ENCODE data around the gene PTPRD. TPM values are rescaled to one million over a fixed set of nuclear protein-coding genes. Genes with fewer than 3 reads are reported as not detected.

PTPRD gene
- total and polyA plus RNA-seq, 10 donors: 0.08 to 11.7 (median 2.9) TPM

DNA sequence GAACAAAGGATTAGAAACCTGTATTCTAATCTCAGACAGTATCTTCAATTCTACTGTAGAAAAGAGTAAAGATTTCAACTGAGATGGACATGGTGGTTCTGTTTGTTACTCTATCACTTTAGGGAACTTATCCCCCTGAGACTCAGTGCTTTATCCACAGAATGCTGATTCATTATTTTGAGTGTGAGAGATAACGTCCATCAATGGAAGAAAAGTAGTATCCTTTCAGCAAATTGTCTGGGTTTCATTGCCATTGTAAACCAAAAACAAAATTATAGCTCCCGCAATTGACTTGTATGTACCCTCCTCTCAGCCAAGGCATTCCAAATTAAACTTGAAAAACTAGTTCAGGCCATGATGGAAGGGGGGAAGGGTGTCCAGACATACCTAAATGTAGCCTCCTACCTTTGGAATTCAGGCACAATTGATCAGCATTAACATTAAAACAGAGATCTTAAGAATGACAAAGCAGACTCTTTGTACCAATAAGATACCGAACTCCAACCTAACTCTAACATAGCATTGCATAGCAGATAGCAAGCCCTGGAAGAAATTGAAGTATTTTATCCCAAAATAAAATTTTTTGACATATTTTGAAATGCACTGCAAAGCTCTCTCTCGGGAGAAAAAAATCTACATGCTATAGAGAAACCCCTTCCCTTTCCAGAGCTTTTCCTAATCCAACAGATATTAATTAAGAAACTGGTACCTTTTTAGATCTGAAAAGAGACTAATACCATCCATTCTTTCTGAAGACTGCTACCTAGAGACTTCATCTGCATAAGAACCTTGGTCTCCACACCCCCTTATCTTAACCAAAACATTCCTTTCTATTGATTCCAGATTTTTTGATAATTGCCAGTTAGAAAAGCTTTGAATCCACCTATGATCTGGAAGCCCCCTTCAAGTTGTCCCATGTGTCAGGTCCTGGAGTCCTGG lies 1055.7 kb downstream of the PTPRD start:
- WGBS, 5 donors: 51 to 61% (median 57%) methylated on average over 4 of the region's 4 CpGs
- H3K4me3 ChIP-seq: no peak overlapping the region
- no peaks in the 10 kb centered on the region for H3K9me3 ChIP-seq
- intact Hi-C loops (cut with DNase I; ENCODE audit: low total_unique reads): no loop called here
- no peaks in the 10 kb centered on the region for H3K36me3 ChIP-seq
- no peak for DNase-seq
- no peak for TF ChIP-seq POLR2A (IDR thresholded peaks at IDR 0.05)
- no peak for TF ChIP-seq POLR2AphosphoS5 (IDR thresholded peaks at IDR 0.05)
- TF ChIP-seq, protein P1, sequence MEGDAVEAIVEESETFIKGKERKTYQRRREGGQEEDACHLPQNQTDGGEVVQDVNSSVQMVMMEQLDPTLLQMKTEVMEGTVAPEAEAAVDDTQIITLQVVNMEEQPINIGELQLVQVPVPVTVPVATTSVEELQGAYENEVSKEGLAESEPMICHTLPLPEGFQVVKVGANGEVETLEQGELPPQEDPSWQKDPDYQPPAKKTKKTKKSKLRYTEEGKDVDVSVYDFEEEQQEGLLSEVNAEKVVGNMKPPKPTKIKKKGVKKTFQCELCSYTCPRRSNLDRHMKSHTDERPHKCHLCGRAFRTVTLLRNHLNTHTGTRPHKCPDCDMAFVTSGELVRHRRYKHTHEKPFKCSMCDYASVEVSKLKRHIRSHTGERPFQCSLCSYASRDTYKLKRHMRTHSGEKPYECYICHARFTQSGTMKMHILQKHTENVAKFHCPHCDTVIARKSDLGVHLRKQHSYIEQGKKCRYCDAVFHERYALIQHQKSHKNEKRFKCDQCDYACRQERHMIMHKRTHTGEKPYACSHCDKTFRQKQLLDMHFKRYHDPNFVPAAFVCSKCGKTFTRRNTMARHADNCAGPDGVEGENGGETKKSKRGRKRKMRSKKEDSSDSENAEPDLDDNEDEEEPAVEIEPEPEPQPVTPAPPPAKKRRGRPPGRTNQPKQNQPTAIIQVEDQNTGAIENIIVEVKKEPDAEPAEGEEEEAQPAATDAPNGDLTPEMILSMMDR (IDR thresholded peaks at IDR 0.05 in 8 of 11, conservative IDR thresholded peaks at IDR 0.05 in 3 of 11): no peak
- no peaks in the 10 kb centered on the region for H3K27me3 ChIP-seq (replicated peaks in 1 of 7)
- H3K4me1 ChIP-seq: no peaks in the 10 kb centered on the region
- H3K27ac ChIP-seq: no peak overlapping the region

DNA sequence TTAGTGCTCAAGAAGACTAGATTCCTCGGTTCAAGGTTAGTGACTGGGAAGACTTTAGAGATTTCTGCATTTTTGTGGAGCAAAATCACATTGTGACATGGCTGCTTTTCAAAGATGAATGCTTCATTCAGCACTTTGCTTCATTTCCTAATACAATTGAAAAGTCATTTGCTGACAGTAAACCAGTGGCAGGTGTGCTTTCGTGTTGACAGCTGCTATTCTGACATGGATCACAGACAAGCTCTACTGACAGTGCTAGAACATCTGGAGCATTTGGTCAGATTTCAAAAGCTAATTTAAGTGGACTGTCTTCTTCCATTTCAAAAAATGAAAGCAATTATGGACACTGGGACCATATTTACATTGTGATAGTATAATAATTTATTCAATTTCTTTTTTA lies 1060.1 kb downstream of the PTPRD start:
- 66 to 90% (median 71%) methylated on average over 2 of the region's 2 CpGs for WGBS, 5 donors
- no peaks in the 10 kb centered on the region for H3K27me3 ChIP-seq (replicated peaks in 1 of 7)
- no peak overlapping the region for H3K27ac ChIP-seq
- no peak for DNase-seq
- intact Hi-C loops (cut with DNase I; ENCODE audit: low total_unique reads): no loop called here
- H3K4me3 ChIP-seq: no peak overlapping the region
- no peaks in the 10 kb centered on the region for H3K36me3 ChIP-seq
- no peaks in the 10 kb centered on the region for H3K9me3 ChIP-seq
- H3K4me1 ChIP-seq: no peaks in the 10 kb centered on the region
- TF ChIP-seq, protein P1 (IDR thresholded peaks at IDR 0.05 in 8 of 11, conservative IDR thresholded peaks at IDR 0.05 in 3 of 11): no peak
- no peak for TF ChIP-seq POLR2A (IDR thresholded peaks at IDR 0.05)
- TF ChIP-seq POLR2AphosphoS5 (IDR thresholded peaks at IDR 0.05): no peak

DNA sequence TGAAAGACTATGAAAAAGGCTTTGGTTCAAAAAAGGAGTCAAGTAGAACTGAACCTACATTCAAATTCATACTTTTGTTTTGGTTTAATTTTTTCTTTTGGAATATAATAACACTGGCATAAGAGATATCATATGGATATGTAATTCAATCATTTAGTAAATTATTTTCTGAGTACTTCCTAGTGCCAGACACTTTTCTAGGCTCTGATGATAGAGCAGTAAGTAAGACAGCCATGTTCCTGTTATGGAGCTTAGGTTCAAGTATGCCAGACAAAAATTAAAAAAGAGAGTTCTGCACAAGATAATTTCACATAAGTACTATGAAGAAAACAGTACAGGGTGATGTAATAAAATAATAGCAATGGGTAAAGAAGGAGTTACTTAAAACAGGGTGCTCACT lies 1074.0 kb downstream of the PTPRD start:
- DNase-seq: no peak
- no peak overlapping the region for H3K4me3 ChIP-seq
- no peaks in the 10 kb centered on the region for H3K36me3 ChIP-seq

DNA sequence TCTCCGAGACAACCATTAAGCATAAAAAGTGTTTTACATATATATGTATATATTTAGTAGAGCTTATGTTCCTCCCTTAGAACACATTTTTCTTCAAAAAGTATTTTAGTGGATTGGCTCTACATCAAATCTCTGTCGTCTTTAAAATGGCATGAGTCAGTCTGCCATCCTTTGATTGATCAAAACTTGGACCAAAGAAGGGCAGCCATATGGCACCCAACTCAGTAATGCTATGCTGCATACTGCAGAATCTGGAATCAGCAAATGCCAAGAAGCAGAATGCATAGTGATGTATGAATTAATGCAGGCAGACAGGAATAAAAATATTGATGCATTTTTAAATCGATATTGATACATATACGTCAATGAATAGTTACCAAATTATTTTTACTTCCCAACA lies 1074.4 kb downstream of the PTPRD start:
- 81 to 88% (median 83%) methylated on average over 4 of the region's 4 CpGs for WGBS, 5 donors
- Histone ChIP-seq H3K9me3 (peaks cover 0 to 11% (median 0%) of the 10 kb centered on the region in 8 donors), H3K27me3 (replicated peaks in 1 of 7) (no peaks in the 10 kb centered on the region), H3K4me1 (no peaks in the 10 kb centered on the region), H3K27ac (no peak overlapping the region), H3K36me3 (no peaks in the 10 kb centered on the region), H3K4me3 (no peak overlapping the region)
- intact Hi-C loops (cut with DNase I; ENCODE audit: low total_unique reads): no loop called here
- no peak for DNase-seq
- TF ChIP-seq, protein P1 (IDR thresholded peaks at IDR 0.05 in 8 of 11, conservative IDR thresholded peaks at IDR 0.05 in 3 of 11): no peak
- no peak for TF ChIP-seq POLR2AphosphoS5 (IDR thresholded peaks at IDR 0.05)
- no peak for TF ChIP-seq POLR2A (IDR thresholded peaks at IDR 0.05)

More for the DNA sequence above, 1074.0 kb downstream of the PTPRD start:
- Histone ChIP-seq H3K27ac (no peak overlapping the region), H3K4me1 (no peaks in the 10 kb centered on the region), H3K9me3 (peaks cover 0 to 11% (median 0%) of the 10 kb centered on the region in 8 donors), H3K27me3 (replicated peaks in 1 of 7) (no peaks in the 10 kb centered on the region)
- intact Hi-C loops (cut with DNase I; ENCODE audit: low total_unique reads): no loop called here
- no peak for TF ChIP-seq POLR2AphosphoS5 (IDR thresholded peaks at IDR 0.05)
- no peak for TF ChIP-seq POLR2A (IDR thresholded peaks at IDR 0.05)
- TF ChIP-seq, protein P1 (IDR thresholded peaks at IDR 0.05 in 8 of 11, conservative IDR thresholded peaks at IDR 0.05 in 3 of 11): no peak
